ENCODE results near the gene MGRN1. TPM values are rescaled to one million over a fixed set of nuclear protein-coding genes. Genes with fewer than 3 reads are reported as not detected.
A peak's percentile ranks its signal among the peaks of the same experiment; 100 is the strongest.

MGRN1 gene
- total RNA-seq: 124 TPM in 2 replicates

- H3K4me3 Mint-ChIP-seq (ENCODE audit: low read depth): peak within 1 kb of the TSS; percentile 95
- peak within 1 kb of the TSS; percentile 97 for H3K27ac Mint-ChIP-seq
- H3K4me1 Mint-ChIP-seq (ENCODE audit: low read depth): peaks cover 25% of the 10 kb centered on the region
- peaks cover 32% of the 10 kb centered on the region for H3K36me3 Mint-ChIP-seq (ENCODE audit: low read depth)
- DNase-seq (ENCODE audit: low spot score): peak; percentile 91
- no peaks in the 10 kb centered on the region for H3K9me3 Mint-ChIP-seq
- intact Hi-C loops (cut with micrococcal nuclease): loop anchor here (1.0 to 2.0 kb wide), 2 partner anchors 8 to 145 kb away; no protein-coding TSS in a partner anchor
- H3K27me3 Mint-ChIP-seq (ENCODE audit: low read depth): no peaks in the 10 kb centered on the region
Observed at GRCh38 chr16:4624015-4624826, at the start of gene MGRN1. TSS of gene MGRN1 (plus strand) at chr16:4624826. CDS start at chr16:4624961, 135 bp downstream.

- no peak overlapping the region for H3K4me3 Mint-ChIP-seq (ENCODE audit: low read depth)
- H3K27ac Mint-ChIP-seq: no peak overlapping the region
- DNase-seq (ENCODE audit: low spot score): no peak
- no peaks in the 10 kb centered on the region for H3K9me3 Mint-ChIP-seq
- intact Hi-C loops (cut with micrococcal nuclease): no loop called here
- H3K36me3 Mint-ChIP-seq (ENCODE audit: low read depth): no peaks in the 10 kb centered on the region
- no peaks in the 10 kb centered on the region for H3K27me3 Mint-ChIP-seq (ENCODE audit: low read depth)
- H3K4me1 Mint-ChIP-seq (ENCODE audit: low read depth): no peaks in the 10 kb centered on the region
Observed at GRCh38 chr16:4574919-4575705, 49.5 kb upstream of the MGRN1 start.

DNA sequence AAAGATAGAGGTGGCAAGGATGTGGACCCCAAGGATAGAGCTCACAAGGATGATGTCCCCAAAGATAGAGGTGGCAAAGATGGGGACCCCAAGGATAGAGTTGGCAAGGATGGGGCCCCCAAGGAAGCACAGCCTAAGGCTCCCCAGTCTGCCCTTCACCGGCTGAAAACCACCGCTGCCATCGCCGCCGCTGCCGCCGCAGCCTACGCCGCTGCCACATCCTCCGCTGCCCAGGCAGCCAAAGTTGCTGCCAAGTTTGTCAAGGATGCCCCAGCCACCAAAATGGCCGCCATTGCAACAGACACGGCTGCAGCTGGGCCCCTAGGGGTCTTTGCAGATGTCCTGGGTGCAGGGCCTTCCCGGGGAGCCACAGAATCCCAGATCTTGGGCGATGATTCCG is 48.6 kb upstream of the MGRN1 start:
- Mint-ChIP-seq H3K36me3 (ENCODE audit: low read depth) (no peaks in the 10 kb centered on the region), H3K27ac (no peak overlapping the region), H3K4me3 (ENCODE audit: low read depth) (no peak overlapping the region), H3K27me3 (ENCODE audit: low read depth) (no peaks in the 10 kb centered on the region), H3K9me3 (no peaks in the 10 kb centered on the region), H3K4me1 (ENCODE audit: low read depth) (no peaks in the 10 kb centered on the region)
- intact Hi-C loops (cut with micrococcal nuclease): no loop called here
- DNase-seq (ENCODE audit: low spot score): no peak

GRCh38 chr16:4578961-4579530 is 45.6 kb upstream of the MGRN1 start:
- intact Hi-C loops (cut with micrococcal nuclease): no loop called here
- H3K36me3 Mint-ChIP-seq (ENCODE audit: low read depth): no peaks in the 10 kb centered on the region
- no peak overlapping the region for H3K4me3 Mint-ChIP-seq (ENCODE audit: low read depth)

DNA sequence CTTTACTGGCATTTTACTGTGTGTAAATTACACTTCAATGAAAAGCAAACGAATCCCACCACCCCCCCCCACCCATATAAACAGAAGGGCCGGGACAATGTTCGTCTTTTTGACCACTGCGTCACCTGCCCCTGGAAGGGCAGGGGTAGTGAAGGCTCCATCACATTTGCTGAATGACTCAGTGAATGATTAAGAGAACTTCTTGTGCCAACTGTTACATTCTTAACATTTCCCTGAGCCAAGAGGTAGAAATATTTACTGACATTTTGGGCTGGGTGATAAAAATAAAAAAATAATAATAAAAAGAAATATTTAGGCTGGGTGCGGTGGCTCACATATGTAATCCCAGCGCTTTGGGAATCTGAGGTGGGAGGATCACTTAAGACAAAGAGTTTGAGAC is 44.4 kb upstream of the MGRN1 start:
- Mint-ChIP-seq H3K9me3 (no peaks in the 10 kb centered on the region), H3K36me3 (ENCODE audit: low read depth) (no peaks in the 10 kb centered on the region), H3K27me3 (ENCODE audit: low read depth) (no peaks in the 10 kb centered on the region), H3K27ac (no peak overlapping the region), H3K4me3 (ENCODE audit: low read depth) (no peak overlapping the region), H3K4me1 (ENCODE audit: low read depth) (no peaks in the 10 kb centered on the region)
- no peak for DNase-seq (ENCODE audit: low spot score)
- intact Hi-C loops (cut with micrococcal nuclease): no loop called here

More at GRCh38 chr16:4578961-4579530, 45.6 kb upstream of the MGRN1 start:
- no peaks in the 10 kb centered on the region for H3K27me3 Mint-ChIP-seq (ENCODE audit: low read depth)
- no peaks in the 10 kb centered on the region for H3K4me1 Mint-ChIP-seq (ENCODE audit: low read depth)
- no peak overlapping the region for H3K27ac Mint-ChIP-seq
- DNase-seq (ENCODE audit: low spot score): no peak
- H3K9me3 Mint-ChIP-seq: no peaks in the 10 kb centered on the region

- H3K9me3 Mint-ChIP-seq: no peaks in the 10 kb centered on the region
- no peak overlapping the region for H3K4me3 Mint-ChIP-seq (ENCODE audit: low read depth)
- H3K36me3 Mint-ChIP-seq (ENCODE audit: low read depth): no peaks in the 10 kb centered on the region
- intact Hi-C loops (cut with micrococcal nuclease): no loop called here
- H3K27ac Mint-ChIP-seq: no peak overlapping the region
- peaks cover 4% of the 10 kb centered on the region for H3K4me1 Mint-ChIP-seq (ENCODE audit: low read depth)
- peaks cover 11% of the 10 kb centered on the region for H3K27me3 Mint-ChIP-seq (ENCODE audit: low read depth)
- no peak for DNase-seq (ENCODE audit: low spot score)
Observed at GRCh38 chr16:4583906-4584305, 40.7 kb upstream of the MGRN1 start.

GRCh38 chr16:4586291-4586690 is 38.3 kb upstream of the MGRN1 start:
- Mint-ChIP-seq H3K27ac (no peak overlapping the region), H3K9me3 (no peaks in the 10 kb centered on the region), H3K27me3 (ENCODE audit: low read depth) (peaks cover 11% of the 10 kb centered on the region), H3K36me3 (ENCODE audit: low read depth) (no peaks in the 10 kb centered on the region), H3K4me1 (ENCODE audit: low read depth) (peaks cover 4% of the 10 kb centered on the region), H3K4me3 (ENCODE audit: low read depth) (no peak overlapping the region)
- no peak for DNase-seq (ENCODE audit: low spot score)
- intact Hi-C loops (cut with micrococcal nuclease): no loop called here

DNA sequence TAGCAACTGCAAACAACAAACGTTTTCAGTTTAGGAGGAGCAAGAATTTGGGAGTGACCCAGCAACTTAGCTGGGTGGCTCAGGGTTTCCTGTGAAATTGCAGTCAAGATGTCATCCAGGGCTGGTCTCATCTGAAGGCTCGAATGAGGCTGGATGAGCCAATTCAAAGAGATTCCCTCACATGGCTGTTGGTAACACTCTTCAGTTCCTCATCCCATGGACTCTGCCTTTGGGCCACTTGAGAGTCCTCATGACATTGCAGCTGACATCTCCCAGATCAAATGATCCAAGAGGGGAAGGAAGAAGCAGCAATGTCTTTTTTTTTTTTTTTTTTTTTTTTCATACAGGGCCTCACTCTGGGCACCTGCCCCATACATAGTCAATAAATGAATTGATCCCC is 36.2 kb upstream of the MGRN1 start:
- peaks cover 11% of the 10 kb centered on the region for H3K27me3 Mint-ChIP-seq (ENCODE audit: low read depth)
- H3K4me3 Mint-ChIP-seq (ENCODE audit: low read depth): no peak overlapping the region
- no peaks in the 10 kb centered on the region for H3K36me3 Mint-ChIP-seq (ENCODE audit: low read depth)
- H3K4me1 Mint-ChIP-seq (ENCODE audit: low read depth): peaks cover 4% of the 10 kb centered on the region
- no peak overlapping the region for H3K27ac Mint-ChIP-seq
- intact Hi-C loops (cut with micrococcal nuclease): no loop called here
- H3K9me3 Mint-ChIP-seq: no peaks in the 10 kb centered on the region
- no peak for DNase-seq (ENCODE audit: low spot score)

- H3K27ac Mint-ChIP-seq: no peak overlapping the region
- peaks cover 4% of the 10 kb centered on the region for H3K4me1 Mint-ChIP-seq (ENCODE audit: low read depth)
- DNase-seq (ENCODE audit: low spot score): no peak
- no peaks in the 10 kb centered on the region for H3K9me3 Mint-ChIP-seq
- peaks cover 11% of the 10 kb centered on the region for H3K27me3 Mint-ChIP-seq (ENCODE audit: low read depth)
- intact Hi-C loops (cut with micrococcal nuclease): no loop called here
- no peak overlapping the region for H3K4me3 Mint-ChIP-seq (ENCODE audit: low read depth)
- H3K36me3 Mint-ChIP-seq (ENCODE audit: low read depth): no peaks in the 10 kb centered on the region
Observed at GRCh38 chr16:4588961-4589360, 35.7 kb upstream of the MGRN1 start.

GRCh38 chr16:4591191-4591590 is 33.4 kb upstream of the MGRN1 start:
- Mint-ChIP-seq H3K4me1 (ENCODE audit: low read depth) (no peaks in the 10 kb centered on the region), H3K9me3 (no peaks in the 10 kb centered on the region)
- DNase-seq (ENCODE audit: low spot score): no peak

DNA sequence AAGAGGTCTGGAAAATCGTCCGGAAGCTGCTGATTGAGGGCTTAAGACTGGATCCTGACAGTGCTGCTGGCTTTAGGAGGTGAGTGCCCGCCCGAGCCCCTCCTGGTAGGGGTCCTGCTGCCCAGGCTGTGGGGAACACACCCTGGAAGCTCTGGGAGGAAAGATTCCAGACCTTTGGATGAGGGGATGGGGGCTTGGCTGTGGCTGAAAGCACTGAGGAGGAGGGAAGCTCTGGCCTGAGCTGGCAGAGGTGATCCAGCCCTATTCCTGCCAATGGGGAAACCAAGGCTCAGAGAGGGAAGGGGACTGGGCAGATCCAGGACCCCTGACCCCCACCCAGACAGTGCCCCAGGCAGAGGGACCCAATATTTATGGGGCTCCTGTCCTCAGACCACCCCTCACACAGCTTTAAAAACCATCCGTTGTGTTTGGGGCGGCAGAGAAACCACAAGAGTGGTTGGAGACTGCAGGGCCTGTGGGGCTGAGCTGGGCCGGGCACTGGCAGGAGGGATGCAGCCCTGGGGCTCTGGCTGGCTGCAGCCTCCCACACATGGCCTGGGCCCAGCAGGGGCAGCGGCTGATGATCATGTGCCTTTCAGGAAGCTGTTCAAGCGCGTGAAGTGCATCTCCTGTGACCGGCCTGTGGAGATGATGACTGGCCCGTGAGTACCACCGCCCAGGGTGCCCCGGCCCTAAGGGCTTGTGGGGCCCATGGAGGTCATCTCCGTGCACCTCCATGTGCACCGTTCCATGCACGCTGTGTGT is 32.7 kb upstream of the MGRN1 start:
- intact Hi-C loops (cut with micrococcal nuclease): no loop called here
- Mint-ChIP-seq H3K4me1 (ENCODE audit: low read depth) (no peaks in the 10 kb centered on the region), H3K36me3 (ENCODE audit: low read depth) (no peaks in the 10 kb centered on the region), H3K27ac (no peak overlapping the region), H3K4me3 (ENCODE audit: low read depth) (no peak overlapping the region), H3K9me3 (no peaks in the 10 kb centered on the region), H3K27me3 (ENCODE audit: low read depth) (peaks cover 2% of the 10 kb centered on the region)
- DNase-seq (ENCODE audit: low spot score): no peak

More at GRCh38 chr16:4591191-4591590, 33.4 kb upstream of the MGRN1 start:
- intact Hi-C loops (cut with micrococcal nuclease): no loop called here
- Mint-ChIP-seq H3K36me3 (ENCODE audit: low read depth) (no peaks in the 10 kb centered on the region), H3K27ac (no peak overlapping the region), H3K27me3 (ENCODE audit: low read depth) (peaks cover 7% of the 10 kb centered on the region), H3K4me3 (ENCODE audit: low read depth) (no peak overlapping the region)

GRCh38 chr16:4593086-4593485 is 31.5 kb upstream of the MGRN1 start:
- peaks cover 2% of the 10 kb centered on the region for H3K27me3 Mint-ChIP-seq (ENCODE audit: low read depth)
- no peaks in the 10 kb centered on the region for H3K4me1 Mint-ChIP-seq (ENCODE audit: low read depth)
- no peak overlapping the region for H3K4me3 Mint-ChIP-seq (ENCODE audit: low read depth)
- no peaks in the 10 kb centered on the region for H3K9me3 Mint-ChIP-seq
- H3K27ac Mint-ChIP-seq: no peak overlapping the region
- no peaks in the 10 kb centered on the region for H3K36me3 Mint-ChIP-seq (ENCODE audit: low read depth)
- no peak for DNase-seq (ENCODE audit: low spot score)
- intact Hi-C loops (cut with micrococcal nuclease): no loop called here

Data from activated T-helper 2 cell treated with anti-CD3 and anti-CD28 coated beads, Interferon-gamma antibody, Interleukin-2, Interleukin-4, amounts not matched to agents 10 μg/mL and 5 μg/mL and 100 μg/mL, durations not matched to agents 14 hours and 24 hours and 36 hours (primary cell).